OCI-LY1 (cell line): ENCODE results near the gene FAM76B.
A peak's percentile ranks its signal among the peaks of the same experiment; 100 is the strongest.

Experiments used
- H2AFZ ChIP-seq: fragments of 200-600 bp; sonication (generic), shearing (Covaris generic); 2 replicates; pipeline ENCODE4 v1.6.0; 2014; ENCODE audit warnings: antibody characterized with exemption, mild to moderate bottlenecking, low read length
- H3F3A ChIP-seq: fragments of 200-600 bp; sonication (generic), shearing (Covaris generic); 2 replicates; pipeline ENCODE4 v1.6.0; 2014; ENCODE audit warnings: mild to moderate bottlenecking, antibody characterized with exemption, low read length, moderate library complexity; ENCODE audit not compliant: insufficient read depth
- H3K27ac ChIP-seq: fragments of 200-600 bp; sonication (generic); 2 replicates; pipeline ENCODE4 v1.5.1; 2014; ENCODE audit warnings: low read length, mixed run types, mild to moderate bottlenecking, low read depth; ENCODE audit not compliant: poor library complexity, severe bottlenecking
- H3K27me3 ChIP-seq: fragments of 200-600 bp; sonication (generic); 2 replicates; pipeline ENCODE4 v1.6.0; 2014; ENCODE audit warnings: antibody characterized with exemption, mild to moderate bottlenecking, low read length, moderate library complexity; ENCODE audit not compliant: insufficient read depth
- H3K36me3 ChIP-seq: fragments of 200-600 bp; sonication (generic); 2 replicates; pipeline ENCODE4 v1.6.1; 2014; ENCODE audit warnings: mild to moderate bottlenecking, antibody characterized with exemption, low read length, moderate library complexity, mixed read lengths; ENCODE audit not compliant: insufficient read depth
- H3K4me1 ChIP-seq: fragments of 200-600 bp; sonication (generic); 2 replicates; pipeline ENCODE4 v1.5.1; 2014; ENCODE audit warnings: mild to moderate bottlenecking, low read length, moderate library complexity; ENCODE audit not compliant: insufficient read depth, severe bottlenecking
- H3K4me2 ChIP-seq: fragments of 200-600 bp; sonication (generic), shearing (Covaris generic); 2 replicates; pipeline ENCODE4 v1.6.1; 2014; ENCODE audit warnings: low read length
- H3K4me3 ChIP-seq: fragments of 200-600 bp; sonication (generic); 2 replicates; pipeline ENCODE4 v1.5.1; 2014; ENCODE audit warnings: low read length, low read depth, mild to moderate bottlenecking, mixed read lengths; ENCODE audit not compliant: poor library complexity, severe bottlenecking
- H3K79me2 ChIP-seq: fragments of 200-600 bp; shearing (Covaris generic); 2 replicates; pipeline ENCODE4 v1.6.1; 2016; ENCODE audit warnings: mixed run types, low read length, mixed read lengths; ENCODE audit not compliant: insufficient read depth
- H3K9ac ChIP-seq: fragments of 200-600 bp; sonication (generic), shearing (Covaris generic); 2 replicates; pipeline ENCODE4 v1.6.1; 2014; ENCODE audit warnings: mild to moderate bottlenecking, low read length, mixed read lengths
- H3K9me2 ChIP-seq: fragments of 200-600 bp; sonication (generic), shearing (Covaris generic); 2 replicates; pipeline ENCODE4 v1.6.1; 2014; ENCODE audit warnings: low read depth, mild to moderate bottlenecking, low read length, mixed read lengths
- H3K9me3 ChIP-seq: fragments of 200-600 bp; shearing (Covaris generic); 2 replicates; pipeline ENCODE4 v1.6.1; 2014; ENCODE audit warnings: low read length, mixed read lengths
- H4K20me1 ChIP-seq: fragments of 200-600 bp; sonication (generic), shearing (Covaris generic); 2 replicates; pipeline ENCODE4 v1.6.0; 2016; ENCODE audit warnings: mild to moderate bottlenecking, low read length; ENCODE audit not compliant: insufficient read depth
- CTCF ChIP-seq: fragments of 200-600 bp; sonication (generic), shearing (Covaris generic); IDR thresholded peaks from 2 replicates; pipeline ENCODE4 v1.5.1; 2017; ENCODE audit warnings: mild to moderate bottlenecking, antibody characterized with exemption, low read length, moderate library complexity, mixed read lengths
- EZH2 ChIP-seq: fragments of 200-600 bp; sonication (generic), shearing (Covaris generic); IDR thresholded peaks from 2 replicates; pipeline ENCODE4 v1.8.0; 2017; ENCODE audit warnings: borderline replicate concordance, mixed run types, mild to moderate bottlenecking, antibody characterized with exemption, low read length, moderate library complexity, mixed read lengths

Gene FAM76B

GRCh38 chr11:95767498-95767897, 22.1 kb downstream of the FAM76B start:
- no peaks in the 10 kb centered on the region for H4K20me1 ChIP-seq
- no peaks in the 10 kb centered on the region for H3K9me2 ChIP-seq
- H2AFZ ChIP-seq = no peak overlapping the region
- no peak overlapping the region for H3K9ac ChIP-seq
- no peak overlapping the region for H3K4me3 ChIP-seq
- H3K27ac ChIP-seq = no peak overlapping the region
- no peaks in the 10 kb centered on the region for H3K79me2 ChIP-seq
- H3K4me1 ChIP-seq = no peaks in the 10 kb centered on the region
- H3K9me3 ChIP-seq = no peaks in the 10 kb centered on the region
- H3K36me3 ChIP-seq = peaks cover 32% of the 10 kb centered on the region; the same call in 1 of the 2 replicates
- no peak overlapping the region for H3K4me2 ChIP-seq
- TF ChIP-seq EZH2 = no peak
- no peak for TF ChIP-seq CTCF
- H3K27me3 ChIP-seq = no peaks in the 10 kb centered on the region
- no peaks in the 10 kb centered on the region for H3F3A ChIP-seq

- Histone ChIP-seq H4K20me1 (no peaks in the 10 kb centered on the region), H3F3A (no peaks in the 10 kb centered on the region), H3K4me2 (no peak overlapping the region), H3K27ac (no peak overlapping the region), H3K4me1 (no peaks in the 10 kb centered on the region), H3K4me3 (no peak overlapping the region), H2AFZ (no peak overlapping the region), H3K9me3 (no peaks in the 10 kb centered on the region), H3K9me2 (no peaks in the 10 kb centered on the region), H3K9ac (no peak overlapping the region), H3K27me3 (no peaks in the 10 kb centered on the region), H3K79me2 (no peaks in the 10 kb centered on the region), H3K36me3 (peaks cover 24% of the 10 kb centered on the region; the same call in 1 of the 2 replicates)
- no peak for TF ChIP-seq CTCF
- TF ChIP-seq EZH2 = no peak
These were observed 22.9 kb downstream of the FAM76B start for GRCh38 chr11:95766701-95767100.

GRCh38 chr11:95764267-95764898, 25.2 kb downstream of the FAM76B start:
- Histone ChIP-seq H4K20me1 (no peaks in the 10 kb centered on the region), H3K27ac (no peak overlapping the region), H3K36me3 (peaks cover 11% of the 10 kb centered on the region; the same call in 1 of the 2 replicates), H3K9me2 (no peaks in the 10 kb centered on the region), H3K79me2 (no peaks in the 10 kb centered on the region), H3K4me1 (no peaks in the 10 kb centered on the region), H3K4me3 (no peak overlapping the region), H3K9ac (no peak overlapping the region), H3F3A (no peaks in the 10 kb centered on the region), H3K27me3 (no peaks in the 10 kb centered on the region), H3K9me3 (no peaks in the 10 kb centered on the region), H2AFZ (no peak overlapping the region), H3K4me2 (no peak overlapping the region)
- TF ChIP-seq CTCF (peak; percentile 59), EZH2 (no peak)
